SK-N-SH (cell line): ENCODE data around the gene XXYLT1. TPM values are rescaled to one million over a fixed set of nuclear protein-coding genes. Genes with fewer than 3 reads are reported as not detected.

Source experiments
- CTCF ChIA-PET: fragments of 300-600, 350-600 bp; formaldehyde crosslinking; extraction: SDS; loops from one replicate; lab custom pipeline; 2021; lab: Yijun Ruan, JAX
- POLR2A ChIA-PET: fragments of 350-600 bp; sonication (Branson Sonifier 250); formaldehyde crosslinking; extraction: SDS; loops from one replicate; lab custom pipeline; 2020; ENCODE audit warnings: antibody characterized with exemption, inconsistent platforms; lab: Yijun Ruan, JAX
- DNase-seq: peaks from one replicate; pipeline ENCODE4 v3.0.0; 2012
- H2AFZ ChIP-seq: fragments of 200-600 bp; sonication (generic); 2 replicates; pipeline ENCODE4 v1.8.1; 2016; ENCODE audit warnings: antibody characterized with exemption, mild to moderate bottlenecking, low read depth
- H3F3A ChIP-seq: fragments of 200-600 bp; sonication (generic); replicated peaks from 2 replicates; pipeline ENCODE3; 2016; ENCODE audit warnings: antibody characterized with exemption, mild to moderate bottlenecking; ENCODE audit not compliant: insufficient read depth
- H3K27ac ChIP-seq, 2 experiments: fragments of 200-500 bp in 1 of 2; fragments of 200-600 bp in 1 of 2; sonication (Bioruptor generic) in 1 of 2; sonication (generic), shearing (Covaris generic) in 1 of 2; 2 replicates each; pipeline versions ENCODE4 v1.5.1 to v1.6.1; 2014 to 2016; ENCODE audit warnings: low read depth in 2 of 2, inconsistent platforms in 1 of 2, low read length in 1 of 2, mild to moderate bottlenecking in 1 of 2, mixed read lengths in 1 of 2
- H3K27me3 ChIP-seq: fragments of 200-600 bp; sonication (generic), shearing (Covaris generic); 2 replicates; pipeline ENCODE4 v1.6.1; 2016; ENCODE audit warnings: mixed run types; ENCODE audit not compliant: insufficient read depth
- H3K36me3 ChIP-seq, 2 experiments: fragments of 200-500 bp in 1 of 2; fragments of 200-600 bp in 1 of 2; sonication (Bioruptor generic) in 1 of 2; sonication (generic) in 1 of 2; replicated peaks in 1 of 2; 2 replicates each; pipeline versions ENCODE3 to v1.5.1; 2014 to 2016; ENCODE audit warnings: low read length in 1 of 2, mild to moderate bottlenecking in 1 of 2; ENCODE audit not compliant: insufficient read depth in 2 of 2, control insufficient read depth in 1 of 2
- H3K4me1 ChIP-seq, 2 experiments: fragments of 200-500 bp in 1 of 2; fragments of 200-600 bp in 1 of 2; sonication (Bioruptor generic) in 1 of 2; sonication (generic), shearing (Covaris generic) in 1 of 2; 2 replicates each; pipeline versions ENCODE4 v1.5.1 to v1.6.1; 2014 to 2016; ENCODE audit warnings: low read depth in 1 of 2, low read length in 1 of 2, mixed run types in 1 of 2; ENCODE audit not compliant: insufficient read depth in 2 of 2, control insufficient read depth in 1 of 2
- H3K4me2 ChIP-seq: fragments of 200-600 bp; sonication (generic), shearing (Covaris generic); 2 replicates; pipeline ENCODE4 v1.6.1; 2017; ENCODE audit warnings: mixed run types
- H3K4me3 ChIP-seq, 2 experiments: fragments of 200-500 bp in 1 of 2; fragments of 200-600 bp in 1 of 2; sonication (Bioruptor generic) in 1 of 2; sonication (generic), shearing (Covaris generic) in 1 of 2; 2 replicates each; pipeline versions ENCODE4 v1.5.1 to v1.8.1; 2014 to 2016; ENCODE audit warnings: low read depth in 2 of 2, inconsistent platforms in 1 of 2, low read length in 1 of 2, mild to moderate bottlenecking in 1 of 2, mixed read lengths in 1 of 2, moderate library complexity in 1 of 2
- H3K79me2 ChIP-seq: fragments of 200-600 bp; sonication (generic); 2 replicates; pipeline ENCODE4 v1.8.1; 2017; ENCODE audit warnings: mild to moderate bottlenecking; ENCODE audit not compliant: insufficient read depth
- H3K9ac ChIP-seq: fragments of 200-600 bp; sonication (generic); 2 replicates; pipeline ENCODE4 v1.6.1; 2017; ENCODE audit warnings: mixed run types
- H3K9me2 ChIP-seq: fragments of 200-600 bp; sonication (generic); 2 replicates; pipeline ENCODE4 v1.6.1; 2017; ENCODE audit warnings: mixed run types
- H3K9me3 ChIP-seq: fragments of 200-600 bp; sonication (generic); 2 replicates; pipeline ENCODE4 v1.6.1; 2017; ENCODE audit warnings: mixed run types, mild to moderate bottlenecking, moderate library complexity
- H4K20me1 ChIP-seq: fragments of 200-600 bp; sonication (generic); 2 replicates; pipeline ENCODE4 v1.6.1; 2017; ENCODE audit warnings: mild to moderate bottlenecking, mixed run types; ENCODE audit not compliant: insufficient read depth
- CHD2 ChIP-seq: fragments of 150-350 bp; IDR thresholded peaks from 2 replicates; pipeline ENCODE4 v1.6.1; 2018; ENCODE audit warnings: low read length; ENCODE audit not compliant: partially characterized antibody
- ELF1 ChIP-seq: IDR thresholded peaks from 2 replicates; pipeline ENCODE4 v1.4.0; 2012
- EZH2phosphoT487 ChIP-seq: fragments of 200-600 bp; sonication (generic); IDR thresholded peaks from 2 replicates; pipeline ENCODE4 v1.6.1; 2017; ENCODE audit warnings: low read depth, mixed run types, mild to moderate bottlenecking, antibody characterized with exemption, moderate library complexity, borderline replicate concordance
- FOSL2 ChIP-seq: IDR thresholded peaks from 2 replicates; pipeline ENCODE4 v1.4.0; 2012; ENCODE audit warnings: low read depth, mild to moderate bottlenecking, moderate library complexity, borderline replicate concordance
- GATA2 ChIP-seq: sonication (generic); formaldehyde crosslinking; IDR thresholded peaks from 2 replicates; pipeline ENCODE4 v1.5.0; 2020; ENCODE audit warnings: mild to moderate bottlenecking, missing genetic modification reagents
- JUND ChIP-seq: IDR thresholded peaks from 2 replicates; pipeline ENCODE4 v1.4.0; 2012
- MEF2A ChIP-seq: IDR thresholded peaks from 2 replicates; pipeline ENCODE4 v1.4.0; 2012; ENCODE audit warnings: low read depth, borderline replicate concordance
- NFIC ChIP-seq: IDR thresholded peaks from 2 replicates; pipeline ENCODE4 v1.4.0; 2012; ENCODE audit warnings: borderline replicate concordance
- PBX3 ChIP-seq: IDR thresholded peaks from 2 replicates; pipeline ENCODE4; 2012
- RAD21 ChIP-seq: IDR thresholded peaks from 2 replicates; pipeline ENCODE4 v1.6.1; 2012; ENCODE audit warnings: mild to moderate bottlenecking, low read length
- RFX5 ChIP-seq: IDR thresholded peaks from 2 replicates; pipeline ENCODE4 v1.6.1; 2012; ENCODE audit warnings: mild to moderate bottlenecking, improper control_type of control experiment, low read length
- RXRA ChIP-seq: IDR thresholded peaks from 2 replicates; pipeline ENCODE4 v1.4.0; 2012; ENCODE audit warnings: low read depth, mild to moderate bottlenecking, borderline replicate concordance
- SMC3 ChIP-seq: IDR thresholded peaks from 2 replicates; pipeline ENCODE4 v1.6.1; 2012; ENCODE audit warnings: low read depth, low read length, improper control_type of control experiment
- TCF12 ChIP-seq: IDR thresholded peaks from 2 replicates; pipeline ENCODE4 v1.4.0; 2012
- TEAD4 ChIP-seq: IDR thresholded peaks from 2 replicates; pipeline ENCODE4 v1.4.0; 2012; ENCODE audit warnings: mild to moderate bottlenecking, borderline replicate concordance; ENCODE audit not compliant: insufficient read depth
- WGBS: methylation state at CpG from one replicate; pipeline ENCODE4 v1.1.6; 2017; ENCODE audit warnings: low lambda C conversion rate; 5-methylcytosine and 5-hydroxymethylcytosine counted together
- polyA plus RNA-seq, 3 experiments: library from polyadenylated mRNA; depleted of rRNA; stranded (reverse); fragments of >200 nt; gene quantifications; 2 replicates each; pipeline ENCODE4 v1.2.3, GENCODE V29; 2012
- TF ChIP-seq, protein P1 (sequence below): IDR thresholded peaks from 2 replicates; pipeline ENCODE4 v1.4.0; 2012; ENCODE audit warnings: low read depth
- TF ChIP-seq, protein P2 (sequence below): IDR thresholded peaks from 2 replicates; pipeline ENCODE4 v1.4.0; 2012; ENCODE audit warnings: low read depth, borderline replicate concordance
- TF ChIP-seq, protein P3 (sequence below): fragments of 150-350 bp; IDR thresholded peaks from 2 replicates; pipeline ENCODE4 v1.6.1; 2016; ENCODE audit warnings: mild to moderate bottlenecking, low read depth, low read length

Gene XXYLT1
- polyA plus RNA-seq, 1 of the 3 experiments (the other 2 are of a cell fraction), result 22.6 TPM

DNA sequence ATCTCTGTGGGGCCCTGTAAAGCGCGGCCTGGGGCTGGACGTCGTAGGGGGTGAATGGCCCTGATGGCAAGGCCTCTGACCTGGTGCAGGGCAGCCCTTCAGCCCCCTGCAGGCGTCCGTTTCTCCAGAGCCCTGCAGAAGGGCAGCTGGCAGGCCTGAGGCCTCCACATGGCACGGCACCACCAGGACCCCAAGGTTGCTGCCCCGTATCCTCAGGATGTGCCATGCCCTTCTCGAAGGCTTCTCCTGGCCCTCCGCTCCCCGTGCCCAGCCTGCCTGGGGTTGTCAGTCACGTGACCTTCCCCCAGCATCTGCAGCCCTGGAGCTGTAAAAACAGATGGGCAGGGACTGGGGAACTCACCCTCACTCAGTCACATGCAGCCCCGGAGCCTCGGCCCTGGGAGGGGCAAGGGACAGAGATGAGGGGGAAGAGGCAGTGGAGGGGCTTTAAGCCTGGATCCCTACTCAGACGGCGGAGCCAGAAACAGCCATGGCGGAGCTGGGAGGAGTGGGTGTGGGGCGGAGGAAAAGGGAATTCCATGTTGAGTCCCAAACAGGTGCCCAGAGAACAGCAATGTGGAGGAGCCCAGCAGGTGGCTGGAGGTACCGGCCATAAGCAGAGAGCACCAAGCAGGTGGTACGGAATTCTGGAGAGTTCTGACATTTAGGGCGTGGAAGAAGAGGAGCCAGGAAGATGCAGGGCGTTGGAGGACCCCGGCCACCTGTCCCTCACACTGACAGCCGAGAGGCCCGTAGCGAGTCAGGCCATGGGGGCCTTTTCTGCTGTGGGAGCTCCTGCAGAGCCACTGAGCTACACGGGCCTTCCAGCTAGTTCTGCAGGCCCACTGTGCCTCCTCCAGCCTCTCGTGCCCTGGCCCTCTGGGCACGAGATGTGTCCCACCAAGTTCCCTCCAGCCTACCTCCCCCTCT lies 193.1 kb downstream of the XXYLT1 start:
- Histone ChIP-seq H3K9ac (no peak overlapping the region), H3K36me3 (no peaks in the 10 kb centered on the region), H2AFZ (no peak overlapping the region), H3K4me2 (no peak overlapping the region), H3K27me3 (no peaks in the 10 kb centered on the region), H3F3A (no peaks in the 10 kb centered on the region)
- WGBS, result 89% methylated on average over 20 of the region's 29 CpGs
- POLR2A ChIA-PET, result interaction anchor here (1.5 kb wide), 1 partner anchor 9 kb away, joined by 4 read pairs; no protein-coding TSS in a partner anchor
- TF ChIP-seq ELF1, result no peak
- no peak for TF ChIP-seq TCF12
- TF ChIP-seq FOSL2, result no peak
- TF ChIP-seq GATA2 (CRISPR knock-in tag), result no peak
- no peak for TF ChIP-seq PBX3
- no peak for TF ChIP-seq TEAD4
- TF ChIP-seq NFIC, result no peak
- TF ChIP-seq, protein P1, sequence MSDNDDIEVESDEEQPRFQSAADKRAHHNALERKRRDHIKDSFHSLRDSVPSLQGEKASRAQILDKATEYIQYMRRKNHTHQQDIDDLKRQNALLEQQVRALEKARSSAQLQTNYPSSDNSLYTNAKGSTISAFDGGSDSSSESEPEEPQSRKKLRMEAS, result no peak
- no peak for TF ChIP-seq SMC3
- no peak for TF ChIP-seq RAD21
- TF ChIP-seq MEF2A, result no peak
- no peak for TF ChIP-seq RFX5
- TF ChIP-seq, all 33 proteins: peak for 0
- Histone ChIP-seq H3K9me3 (no peaks in the 10 kb centered on the region), H4K20me1 (no peaks in the 10 kb centered on the region), H3K4me3 (no peak overlapping the region), H3K4me1 (peaks cover 0 to 67% of the 10 kb centered on the region in 2 experiments; a peak in 1 of 4 replicates), H3K9me2 (no peaks in the 10 kb centered on the region), H3K79me2 (no peaks in the 10 kb centered on the region), H3K27ac (no peak overlapping the region; a peak in 1 of 4 replicates)
- CTCF ChIA-PET, result interaction anchor here (1.0 to 2.5 kb wide), 5 partner anchors 9 to 406 kb away, joined by 3 to 9 read pairs (median 3); partner anchors contain the start of gene LSG1
- peak; percentile 56 for DNase-seq

GRCh38 chr3:195076981-195077610 lies 193.9 kb downstream of the XXYLT1 start:
- peak overlapping the region in 1 of 2 experiments; percentile 28; a peak in 2 of 4 replicates for H3K27ac ChIP-seq
- H3K4me2 ChIP-seq, result no peak overlapping the region
- no peaks in the 10 kb centered on the region for H3K9me2 ChIP-seq
- 97% methylated on average over 4 of the region's 11 CpGs for WGBS
- peaks cover 0 to 67% of the 10 kb centered on the region in 2 experiments; a peak in 1 of 4 replicates for H3K4me1 ChIP-seq
- H3K9ac ChIP-seq, result no peak overlapping the region
- no peaks in the 10 kb centered on the region for H3K79me2 ChIP-seq
- H3K27me3 ChIP-seq, result no peaks in the 10 kb centered on the region
- POLR2A ChIA-PET, result interaction anchor here (1.5 kb wide), 1 partner anchor 10 kb away, joined by 4 read pairs; no protein-coding TSS in a partner anchor
- H3K36me3 ChIP-seq, result no peaks in the 10 kb centered on the region
- H3K4me3 ChIP-seq, result no peak overlapping the region
- CTCF ChIA-PET, result interaction anchor here (1.3 to 2.5 kb wide), 3 partner anchors 8 to 405 kb away, joined by 3 to 9 read pairs (median 6); partner anchors contain the start of gene LSG1
- H3K9me3 ChIP-seq, result no peaks in the 10 kb centered on the region
- DNase-seq, result no peak
- no peaks in the 10 kb centered on the region for H4K20me1 ChIP-seq
- no peaks in the 10 kb centered on the region for H3F3A ChIP-seq
- no peak overlapping the region for H2AFZ ChIP-seq
- TF ChIP-seq FOSL2 (no peak), RXRA (no peak), ELF1 (no peak), EZH2phosphoT487 (no peak), PBX3 (no peak), NFIC (no peak), TEAD4 (no peak), CHD2 (no peak), JUND (no peak)
- TF ChIP-seq, protein P1, result no peak
- TF ChIP-seq, protein P2, sequence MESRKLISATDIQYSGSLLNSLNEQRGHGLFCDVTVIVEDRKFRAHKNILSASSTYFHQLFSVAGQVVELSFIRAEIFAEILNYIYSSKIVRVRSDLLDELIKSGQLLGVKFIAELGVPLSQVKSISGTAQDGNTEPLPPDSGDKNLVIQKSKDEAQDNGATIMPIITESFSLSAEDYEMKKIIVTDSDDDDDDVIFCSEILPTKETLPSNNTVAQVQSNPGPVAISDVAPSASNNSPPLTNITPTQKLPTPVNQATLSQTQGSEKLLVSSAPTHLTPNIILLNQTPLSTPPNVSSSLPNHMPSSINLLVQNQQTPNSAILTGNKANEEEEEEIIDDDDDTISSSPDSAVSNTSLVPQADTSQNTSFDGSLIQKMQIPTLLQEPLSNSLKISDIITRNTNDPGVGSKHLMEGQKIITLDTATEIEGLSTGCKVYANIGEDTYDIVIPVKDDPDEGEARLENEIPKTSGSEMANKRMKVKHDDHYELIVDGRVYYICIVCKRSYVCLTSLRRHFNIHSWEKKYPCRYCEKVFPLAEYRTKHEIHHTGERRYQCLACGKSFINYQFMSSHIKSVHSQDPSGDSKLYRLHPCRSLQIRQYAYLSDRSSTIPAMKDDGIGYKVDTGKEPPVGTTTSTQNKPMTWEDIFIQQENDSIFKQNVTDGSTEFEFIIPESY, result no peak
- TF ChIP-seq, protein P3, sequence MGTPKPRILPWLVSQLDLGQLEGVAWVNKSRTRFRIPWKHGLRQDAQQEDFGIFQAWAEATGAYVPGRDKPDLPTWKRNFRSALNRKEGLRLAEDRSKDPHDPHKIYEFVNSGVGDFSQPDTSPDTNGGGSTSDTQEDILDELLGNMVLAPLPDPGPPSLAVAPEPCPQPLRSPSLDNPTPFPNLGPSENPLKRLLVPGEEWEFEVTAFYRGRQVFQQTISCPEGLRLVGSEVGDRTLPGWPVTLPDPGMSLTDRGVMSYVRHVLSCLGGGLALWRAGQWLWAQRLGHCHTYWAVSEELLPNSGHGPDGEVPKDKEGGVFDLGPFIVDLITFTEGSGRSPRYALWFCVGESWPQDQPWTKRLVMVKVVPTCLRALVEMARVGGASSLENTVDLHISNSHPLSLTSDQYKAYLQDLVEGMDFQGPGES, result no peak
